Measurements from ENCODE around the gene PCID2. TPM values are rescaled to one million over a fixed set of nuclear protein-coding genes. Genes with fewer than 3 reads are reported as not detected.
"Not testable (repeated sequence)": the region's sequence is repeated elsewhere in the genome, so short reads cannot be mapped to it uniquely, and the experiment has no call there.

Gene PCID2
- total and polyA plus RNA-seq, 2 donors (not counting 1 experiment from before 2014, with no cell fraction given) = 52.2 to 61.1 TPM

DNA sequence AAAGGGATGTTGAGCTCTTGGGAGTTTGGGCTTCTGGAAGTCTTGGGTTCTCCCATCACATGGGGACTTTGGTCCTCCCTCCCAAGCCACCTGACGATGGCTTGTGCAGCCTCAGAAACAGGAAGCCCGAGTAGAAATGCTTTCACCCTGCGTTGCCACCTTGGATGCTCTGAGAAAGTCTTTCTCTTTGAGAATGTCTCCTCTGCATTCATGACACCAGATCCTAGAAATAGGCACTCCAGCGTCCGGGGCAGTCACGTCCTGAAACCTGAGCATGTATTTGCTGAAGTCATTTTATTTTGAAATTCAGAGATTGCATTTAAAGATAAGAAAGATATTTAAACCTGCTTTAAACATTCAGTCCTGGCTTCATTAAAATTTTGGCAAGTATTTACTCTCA is 35.4 kb upstream of the PCID2 start:
- no peak overlapping the region for H2AFZ ChIP-seq (ENCODE audit: insufficient read depth, low read depth, low read length, poor library complexity, severe bottlenecking)
- POLR2A ChIA-PET = no interaction called here

DNA sequence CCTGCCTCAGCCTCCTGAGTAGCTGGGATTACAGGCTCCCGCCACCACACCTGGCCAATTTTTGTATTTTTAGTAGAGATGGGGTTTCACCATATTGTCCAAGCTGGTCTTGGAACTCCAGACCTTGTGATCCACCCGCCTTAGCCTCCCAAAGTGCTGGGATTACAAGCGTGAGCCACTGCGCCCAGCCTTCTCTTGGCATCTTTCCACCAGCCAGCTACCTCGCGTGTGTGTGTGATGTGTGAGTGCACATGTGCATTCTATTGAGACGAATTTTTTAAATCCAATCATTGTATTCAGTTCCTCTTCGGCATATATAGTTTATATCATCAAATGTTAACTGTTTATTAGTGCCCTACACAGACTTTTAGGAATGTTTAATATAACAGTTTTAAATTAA is 33.2 kb upstream of the PCID2 start:
- H3K4me1 ChIP-seq (ENCODE audit: control insufficient read depth in 2 of 2, insufficient read depth in 2 of 2, low read length in 2 of 2); H3K9ac ChIP-seq (ENCODE audit: low read length); H3K4me2 ChIP-seq (replicated peaks; ENCODE audit: low read depth, low read length, poor library complexity, severe bottlenecking); H3K4me3 ChIP-seq (ENCODE audit: control extremely low read depth in 1 of 5, extremely low read depth in 1 of 5, insufficient read depth in 1 of 5, low read depth in 2 of 5, low read length in 4 of 5); H3K27ac Mint-ChIP-seq; H3K4me1 Mint-ChIP-seq; H4K20me1 ChIP-seq (ENCODE audit: control insufficient read depth, insufficient read depth, low read length, poor library complexity, severe bottlenecking); H3K27me3 Mint-ChIP-seq; H3K27me3 ChIP-seq (replicated peaks in 1 of 4; ENCODE audit: control extremely low read depth in 1 of 4, control insufficient read depth in 3 of 4, insufficient read depth in 4 of 4, low read length in 3 of 4); POLR2A ChIA-PET; H3K9me3 ChIP-seq (ENCODE audit: control extremely low read depth in 1 of 3, control insufficient read depth in 2 of 3, insufficient read depth in 1 of 3, low read length in 2 of 3); CTCF ChIA-PET; intact Hi-C loops (cut with micrococcal nuclease); H3K27ac ChIP-seq (ENCODE audit: low read length in 2 of 2); H3K9me3 Mint-ChIP-seq (ENCODE audit: insufficient read depth); H3K79me2 ChIP-seq (ENCODE audit: control insufficient read depth, insufficient read depth, low read length); DNase-seq; H2AFZ ChIP-seq (ENCODE audit: insufficient read depth, low read depth, low read length, poor library complexity, severe bottlenecking); ATAC-seq (ENCODE audit: low read depth); H3K4me3 Mint-ChIP-seq: not testable (repeated sequence)
- H3K36me3 ChIP-seq (replicated peaks in 1 of 2; ENCODE audit: control extremely low read depth in 1 of 2, control insufficient read depth in 1 of 2, extremely low read depth in 1 of 2, insufficient read depth in 2 of 2, low read length in 1 of 2) = peaks cover 4 to 82% of the 10 kb centered on the region in 2 experiments
- WGBS (ENCODE audit: insufficient coverage) = 100% methylated on average over 3 of the region's 8 CpGs

More for the DNA sequence above, 35.4 kb upstream of the PCID2 start:
- 90% methylated on average over 3 of the region's 6 CpGs for WGBS (ENCODE audit: insufficient coverage)
- H3K4me1 ChIP-seq (ENCODE audit: control insufficient read depth in 2 of 2, insufficient read depth in 2 of 2, low read length in 2 of 2) = no peaks in the 10 kb centered on the region
- H3K4me2 ChIP-seq (replicated peaks; ENCODE audit: low read depth, low read length, poor library complexity, severe bottlenecking) = no peak overlapping the region
- H3K9me3 ChIP-seq (ENCODE audit: control extremely low read depth in 1 of 3, control insufficient read depth in 2 of 3, insufficient read depth in 1 of 3, low read length in 2 of 3) = no peaks in the 10 kb centered on the region
- DNase-seq (no peak), ATAC-seq (ENCODE audit: low read depth) (no peak)
- no peaks in the 10 kb centered on the region for H4K20me1 ChIP-seq (ENCODE audit: control insufficient read depth, insufficient read depth, low read length, poor library complexity, severe bottlenecking)
- H3K27me3 ChIP-seq (replicated peaks in 1 of 4; ENCODE audit: control extremely low read depth in 1 of 4, control insufficient read depth in 3 of 4, insufficient read depth in 4 of 4, low read length in 3 of 4) = no peaks in the 10 kb centered on the region
- no peak overlapping the region for H3K9ac ChIP-seq (ENCODE audit: low read length)
- Mint-ChIP-seq H3K4me1 (no peaks in the 10 kb centered on the region), H3K9me3 (ENCODE audit: insufficient read depth) (no peaks in the 10 kb centered on the region), H3K27ac (no peak overlapping the region), H3K4me3 (no peak overlapping the region), H3K27me3 (no peaks in the 10 kb centered on the region)
- peaks cover 4 to 86% of the 10 kb centered on the region in 2 experiments for H3K36me3 ChIP-seq (replicated peaks in 1 of 2; ENCODE audit: control extremely low read depth in 1 of 2, control insufficient read depth in 1 of 2, extremely low read depth in 1 of 2, insufficient read depth in 2 of 2, low read length in 1 of 2)
- TF ChIP-seq, protein P1, sequence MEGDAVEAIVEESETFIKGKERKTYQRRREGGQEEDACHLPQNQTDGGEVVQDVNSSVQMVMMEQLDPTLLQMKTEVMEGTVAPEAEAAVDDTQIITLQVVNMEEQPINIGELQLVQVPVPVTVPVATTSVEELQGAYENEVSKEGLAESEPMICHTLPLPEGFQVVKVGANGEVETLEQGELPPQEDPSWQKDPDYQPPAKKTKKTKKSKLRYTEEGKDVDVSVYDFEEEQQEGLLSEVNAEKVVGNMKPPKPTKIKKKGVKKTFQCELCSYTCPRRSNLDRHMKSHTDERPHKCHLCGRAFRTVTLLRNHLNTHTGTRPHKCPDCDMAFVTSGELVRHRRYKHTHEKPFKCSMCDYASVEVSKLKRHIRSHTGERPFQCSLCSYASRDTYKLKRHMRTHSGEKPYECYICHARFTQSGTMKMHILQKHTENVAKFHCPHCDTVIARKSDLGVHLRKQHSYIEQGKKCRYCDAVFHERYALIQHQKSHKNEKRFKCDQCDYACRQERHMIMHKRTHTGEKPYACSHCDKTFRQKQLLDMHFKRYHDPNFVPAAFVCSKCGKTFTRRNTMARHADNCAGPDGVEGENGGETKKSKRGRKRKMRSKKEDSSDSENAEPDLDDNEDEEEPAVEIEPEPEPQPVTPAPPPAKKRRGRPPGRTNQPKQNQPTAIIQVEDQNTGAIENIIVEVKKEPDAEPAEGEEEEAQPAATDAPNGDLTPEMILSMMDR (IDR thresholded peaks at IDR 0.05) = no peak
- no peak for TF ChIP-seq EZH2 (IDR thresholded peaks at IDR 0.05; ENCODE audit: borderline replicate concordance, insufficient read depth, low read depth, low read length, poor library complexity, severe bottlenecking)
- intact Hi-C loops (cut with micrococcal nuclease) = no loop called here
- H3K27ac ChIP-seq (ENCODE audit: low read length in 2 of 2) = no peak overlapping the region
- H3K4me3 ChIP-seq (ENCODE audit: control extremely low read depth in 1 of 5, extremely low read depth in 1 of 5, insufficient read depth in 1 of 5, low read depth in 2 of 5, low read length in 4 of 5) = no peak overlapping the region
- CTCF ChIA-PET = no interaction called here
- no peaks in the 10 kb centered on the region for H3K79me2 ChIP-seq (ENCODE audit: control insufficient read depth, insufficient read depth, low read length)
